IMR-90 (cell line): ENCODE measurements around the gene ZNF763. TPM values are rescaled to one million over a fixed set of nuclear protein-coding genes. Genes with fewer than 3 reads are reported as not detected.
A peak's percentile ranks its signal among the peaks of the same experiment; 100 is the strongest.

Source experiments
- ATAC-seq: fragments of 200-7000 bp; cut with Tn5 transposase; 2 replicates; pipeline ENCODE4 v1.9.1; 2020; ENCODE audit warnings: low read depth, mild to moderate bottlenecking, moderate library complexity
- BruUV-seq: library from RNA; stranded (reverse); fragments of 400-500 nt; replicated peaks from 2 replicates; lab custom pipeline; 2021; lab: Mats Ljungman, UMichigan
- CTCF ChIA-PET: fragments of 300-600 bp; formaldehyde crosslinking; extraction: SDS; loops from one replicate; lab custom pipeline; 2021; ENCODE audit warnings: antibody characterized with exemption; lab: Yijun Ruan, JAX
- POLR2A ChIA-PET: fragments of 300-600 bp; sonication (Branson Sonifier 250); formaldehyde crosslinking; loops from one replicate; lab custom pipeline; 2022; ENCODE audit warnings: antibody characterized with exemption; ENCODE audit not compliant: unreplicated experiment; lab: Charles Lee
- DNase-seq: peaks from one replicate; pipeline ENCODE4 v3.0.0; 2013
- H2AFZ ChIP-seq: replicated peaks from 2 replicates; pipeline ENCODE3; 2013; ENCODE audit warnings: low read length, mild to moderate bottlenecking; ENCODE audit not compliant: poor library complexity
- H2AK5ac ChIP-seq: 2 replicates; pipeline ENCODE4 v1.6.1; 2013; ENCODE audit warnings: low read depth, low read length, inconsistent platforms
- H2AK9ac ChIP-seq: replicated peaks from 2 replicates; pipeline ENCODE3; 2013; ENCODE audit warnings: mild to moderate bottlenecking, low read depth, low read length, moderate library complexity; ENCODE audit not compliant: poor library complexity
- H2BK120ac ChIP-seq: 2 replicates; pipeline ENCODE4 v1.6.1; 2013; ENCODE audit warnings: low read depth, low read length, inconsistent platforms
- H2BK15ac ChIP-seq: 3 replicates; pipeline ENCODE4 v1.6.1; 2013; ENCODE audit warnings: low read depth, low read length, inconsistent platforms
- H2BK20ac ChIP-seq: 2 replicates; pipeline ENCODE4 v1.6.1; 2013; ENCODE audit warnings: low read depth, mild to moderate bottlenecking, inconsistent platforms, low read length, moderate library complexity
- H2BK5ac ChIP-seq: 2 replicates; pipeline ENCODE4 v1.6.1; 2013; ENCODE audit warnings: mild to moderate bottlenecking, low read depth, low read length, inconsistent platforms; ENCODE audit not compliant: poor library complexity, severe bottlenecking
- H3K14ac ChIP-seq: replicated peaks from 2 replicates; pipeline ENCODE4 v1.6.1; 2013; ENCODE audit warnings: low read depth, low read length, inconsistent platforms
- H3K18ac ChIP-seq: 2 replicates; pipeline ENCODE4 v1.6.1; 2013; ENCODE audit warnings: low read depth, low read length, control low read depth
- H3K23ac ChIP-seq: 2 replicates; pipeline ENCODE4 v1.6.1; 2013; ENCODE audit warnings: low read depth, low read length, inconsistent platforms
- H3K27ac ChIP-seq: 2 replicates; pipeline ENCODE4 v1.5.1; 2013; ENCODE audit warnings: mild to moderate bottlenecking, control low read depth, low read length; ENCODE audit not compliant: insufficient read depth
- H3K27me3 ChIP-seq: 2 replicates; pipeline ENCODE4 v1.6.1; 2013; ENCODE audit warnings: low read length; ENCODE audit not compliant: control insufficient read depth, insufficient read depth
- H3K36me3 ChIP-seq: 2 replicates; pipeline ENCODE4 v1.6.1; 2013; ENCODE audit warnings: low read length, mixed read lengths; ENCODE audit not compliant: control insufficient read depth, insufficient read depth
- H3K4ac ChIP-seq: 2 replicates; pipeline ENCODE4 v1.6.1; 2013; ENCODE audit warnings: low read depth, low read length, inconsistent platforms
- H3K4me1 ChIP-seq: 2 replicates; pipeline ENCODE4 v1.6.1; 2013; ENCODE audit warnings: low read length, mixed read lengths; ENCODE audit not compliant: control insufficient read depth, insufficient read depth
- H3K4me2 ChIP-seq: 2 replicates; pipeline ENCODE4 v1.6.1; 2013; ENCODE audit warnings: low read depth, mild to moderate bottlenecking, control low read depth, low read length, moderate library complexity
- H3K4me3 ChIP-seq: 2 replicates; pipeline ENCODE4 v1.5.1; 2013; ENCODE audit warnings: low read depth, mild to moderate bottlenecking, control low read depth, low read length, moderate library complexity; ENCODE audit not compliant: insufficient read depth
- H3K56ac ChIP-seq: 2 replicates; pipeline ENCODE4 v1.6.1; 2013; ENCODE audit warnings: low read length, inconsistent platforms; ENCODE audit not compliant: insufficient read depth; ENCODE audit errors: extremely low read depth
- H3K79me1 ChIP-seq, 2 experiments: 2 replicates each; pipeline ENCODE4 v1.6.1; 2013; ENCODE audit warnings: low read length in 2 of 2, inconsistent platforms in 1 of 2, low read depth in 1 of 2
- H3K9ac ChIP-seq: 2 replicates; pipeline ENCODE4 v1.6.1; 2013; ENCODE audit warnings: low read depth, low read length, control low read depth
- H3K9me1 ChIP-seq: 2 replicates; pipeline ENCODE4 v1.6.1; 2013; ENCODE audit warnings: low read length, inconsistent platforms; ENCODE audit not compliant: insufficient read depth
- H3K9me3 ChIP-seq: 2 replicates; pipeline ENCODE4 v1.6.1; 2013; ENCODE audit warnings: low read length; ENCODE audit not compliant: control insufficient read depth, insufficient read depth
- H4K20me1 ChIP-seq: 2 replicates; pipeline ENCODE4 v1.6.1; 2013; ENCODE audit warnings: low read length, inconsistent platforms; ENCODE audit not compliant: insufficient read depth
- H4K5ac ChIP-seq: 2 replicates; pipeline ENCODE4 v1.6.1; 2013; ENCODE audit warnings: mild to moderate bottlenecking, low read depth, low read length, control low read depth
- H4K8ac ChIP-seq, 2 experiments: 2 replicates each; pipeline ENCODE4 v1.6.1; 2013; ENCODE audit warnings: low read depth in 2 of 2, low read length in 2 of 2, control low read depth in 1 of 2, inconsistent platforms in 1 of 2
- H4K91ac ChIP-seq: 2 replicates; pipeline ENCODE4 v1.6.1; 2013; ENCODE audit warnings: low read depth, low read length, inconsistent platforms; ENCODE audit not compliant: insufficient read depth
- CEBPB ChIP-seq: IDR thresholded peaks from 2 replicates; pipeline ENCODE4 v1.6.1; 2012; ENCODE audit warnings: low read depth, low read length, improper control_type of control experiment
- CTCF ChIP-seq: conservative IDR thresholded peaks from 2 replicates; pipeline ENCODE4 v1.5.1; 2012; ENCODE audit warnings: mild to moderate bottlenecking, low read depth, low read length, improper control_type of control experiment
- MAZ ChIP-seq: IDR thresholded peaks from 2 replicates; pipeline ENCODE4 v1.6.1; 2012; ENCODE audit warnings: low read depth, mild to moderate bottlenecking, low read length, improper control_type of control experiment, moderate library complexity, borderline replicate concordance
- RCOR1 ChIP-seq: IDR thresholded peaks from 2 replicates; pipeline ENCODE4 v1.6.1; 2012; ENCODE audit warnings: mild to moderate bottlenecking, low read length, improper control_type of control experiment; ENCODE audit not compliant: insufficient replicate concordance
- RFX5 ChIP-seq: IDR thresholded peaks from 2 replicates; pipeline ENCODE4 v1.8.0; 2012; ENCODE audit warnings: low read depth, mild to moderate bottlenecking, low read length, moderate library complexity
- WGBS, 2 experiments: methylation state at CpG; one replicate each; pipeline versions ENCODE4 v1.1.5 to v1.1.7; 2013; ENCODE audit warnings: missing lambda C conversion rate in 2 of 2; ENCODE audit not compliant: insufficient read length in 1 of 2; ENCODE audit errors: extremely low coverage in 2 of 2; 5-methylcytosine and 5-hydroxymethylcytosine counted together
- dilution Hi-C: fragments of 300-500 bp; cut with HindIII; formaldehyde crosslinking; loops from one replicate; pipeline ENCODE4 v1.14.3; 2018; ENCODE audit warnings: low sequenced_read_pairs; ENCODE audit not compliant: unreplicated experiment
- in situ Hi-C: fragments of 300-500 bp; cut with MboI; formaldehyde crosslinking; loops from 3 replicates; pipeline ENCODE4 v1.14.3; 2019; ENCODE audit warnings: low sequenced_read_pairs, inconsistent platforms, mixed read lengths
- intact Hi-C: fragments of 100-400 bp; cut with micrococcal nuclease; formaldehyde crosslinking; loops from 2 replicates; pipeline ENCODE4 v1.10.0; 2022
- polyA plus RNA-seq, 3 experiments: library from polyadenylated mRNA; depleted of rRNA; stranded (reverse); fragments of >200 nt; gene quantifications; 2 replicates each; pipeline ENCODE4 v1.2.3, GENCODE V29; 2012; ENCODE audit warnings: low replicate concordance in 1 of 3
- total RNA-seq: library from RNA; depleted of rRNA; stranded (reverse); fragments of >200 nt; gene quantifications from 2 replicates; pipeline ENCODE4 v1.2.3, GENCODE V29; 2012
- TF ChIP-seq, protein P1 (sequence below): fragments of 150-350 bp; IDR thresholded peaks from 2 replicates; pipeline ENCODE4 v1.6.1; 2017; ENCODE audit warnings: mild to moderate bottlenecking, antibody characterized with exemption, low read length, low read depth

The ZNF763 gene
- total and polyA plus RNA-seq, 2 of the 4 experiments (the other 2 are of a cell fraction): 0.90 to 0.94 TPM

DNA sequence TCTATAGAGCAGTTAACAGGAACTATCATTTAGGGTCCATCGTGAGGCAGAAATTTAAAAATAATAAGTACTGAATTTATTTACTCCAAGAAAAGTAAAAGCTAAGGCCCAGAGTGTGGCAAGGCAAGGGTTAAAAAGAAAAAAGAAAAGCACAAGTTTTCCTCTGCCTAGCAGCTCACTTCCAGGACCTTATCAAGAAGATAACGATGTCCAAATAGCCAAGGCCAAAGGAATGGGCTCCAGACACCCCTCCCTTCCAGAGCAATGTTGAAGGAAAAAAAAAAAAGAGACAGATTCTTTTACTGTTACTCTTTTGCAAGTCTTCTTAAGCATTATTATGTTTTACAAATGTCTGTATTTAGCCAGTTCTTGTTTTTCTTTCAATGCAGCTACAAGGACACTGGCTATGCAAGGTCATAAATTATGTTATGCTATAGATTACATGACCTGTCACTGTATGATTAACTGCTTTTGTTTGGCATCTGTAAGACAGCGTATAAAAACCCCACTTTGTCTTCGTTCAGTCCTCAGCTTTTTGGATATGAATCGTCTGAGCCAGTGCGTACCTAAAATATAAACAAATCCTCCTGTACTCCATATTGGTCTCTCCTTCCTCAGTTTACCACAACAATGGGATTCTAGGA is 42.9 kb upstream of the ZNF763 start:
- Histone ChIP-seq H4K8ac (no peak overlapping the region), H3K23ac (no peak overlapping the region), H3K56ac (no peak overlapping the region), H3K79me1 (peaks cover 0 to 14% of the 10 kb centered on the region in 2 experiments; a peak in 1 of 4 replicates), H2BK5ac (no peak overlapping the region), H4K5ac (no peak overlapping the region), H2BK120ac (no peak overlapping the region), H3K9me1 (no peaks in the 10 kb centered on the region), H3K9ac (no peak overlapping the region), H2AK5ac (no peak overlapping the region), H4K91ac (no peak overlapping the region), H3K36me3 (no peaks in the 10 kb centered on the region), H2AK9ac (no peak overlapping the region), H3K18ac (no peak overlapping the region), H3K4me3 (no peak overlapping the region), H3K27ac (no peak overlapping the region), H2BK20ac (no peak overlapping the region), H2BK15ac (no peak overlapping the region), H4K20me1 (peaks cover 3% of the 10 kb centered on the region), H2AFZ (no peak overlapping the region), H3K9me3 (peaks cover 7% of the 10 kb centered on the region), H3K4me1 (peaks cover 4% of the 10 kb centered on the region; the same call in 1 of the 2 replicates), H3K4ac (no peak overlapping the region), H3K27me3 (no peaks in the 10 kb centered on the region), H3K14ac (no peak overlapping the region), H3K4me2 (no peak overlapping the region)
- TF ChIP-seq CEBPB (no peak), RCOR1 (no peak), RFX5 (no peak), CTCF (no peak), MAZ (no peak)
- TF ChIP-seq, protein P1, sequence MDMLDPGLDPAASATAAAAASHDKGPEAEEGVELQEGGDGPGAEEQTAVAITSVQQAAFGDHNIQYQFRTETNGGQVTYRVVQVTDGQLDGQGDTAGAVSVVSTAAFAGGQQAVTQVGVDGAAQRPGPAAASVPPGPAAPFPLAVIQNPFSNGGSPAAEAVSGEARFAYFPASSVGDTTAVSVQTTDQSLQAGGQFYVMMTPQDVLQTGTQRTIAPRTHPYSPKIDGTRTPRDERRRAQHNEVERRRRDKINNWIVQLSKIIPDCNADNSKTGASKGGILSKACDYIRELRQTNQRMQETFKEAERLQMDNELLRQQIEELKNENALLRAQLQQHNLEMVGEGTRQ: no peak
- ATAC-seq (no peak), DNase-seq (peak; percentile 5)
- dilution Hi-C loops (no loop called here), intact Hi-C loops (loop anchor here (10.0 kb wide), 1 partner anchor 133 kb away; the partner anchor contains the start of gene ZNF878), in situ Hi-C loops (no loop called here)
- BruUV-seq: no TSS peak
- WGBS, 2 experiments: no CpG with 5 or more reads among the region's 6 CpGs
- POLR2A ChIA-PET: no interaction called here
- CTCF ChIA-PET: interaction anchor here (1.1 kb wide), 1 partner anchor 218 kb away, joined by 6 read pairs; the partner anchor contains the start of gene ZNF20
